GM19397 (cell line): ENCODE measurements around the gene FGB.
"Not testable (repeated sequence)": the region's sequence is repeated elsewhere in the genome, so short reads cannot be mapped to it uniquely, and the experiment has no call there.

Experiments
- ATAC-seq: cut with Tn5 transposase; IDR thresholded peaks from one replicate; pipeline ENCODE4 v1.9.1; 2021; ENCODE audit warnings: mild to moderate bottlenecking, moderate library complexity; ENCODE audit not compliant: unreplicated experiment

The FGB gene

DNA sequence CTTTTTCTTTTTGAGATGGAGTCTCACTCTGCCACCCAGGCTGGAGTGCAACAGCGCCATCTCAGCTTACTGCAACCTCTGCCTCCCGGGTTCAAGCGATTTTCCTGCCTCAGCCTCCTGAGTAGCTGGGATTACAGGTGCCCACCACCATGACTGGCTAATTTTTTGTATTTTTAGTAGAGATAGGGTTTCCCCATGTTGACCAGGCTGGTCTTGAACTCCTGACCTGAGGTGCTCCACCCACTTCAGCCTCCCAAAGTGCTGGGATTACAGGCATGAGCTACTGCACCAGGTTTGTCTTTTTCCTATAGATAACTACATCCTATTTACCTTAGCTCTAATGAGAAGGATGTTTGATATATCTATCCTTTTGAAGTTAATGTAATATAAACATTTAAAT, 31.5 kb downstream of the FGB start:
- ATAC-seq = not testable (repeated sequence)

DNA sequence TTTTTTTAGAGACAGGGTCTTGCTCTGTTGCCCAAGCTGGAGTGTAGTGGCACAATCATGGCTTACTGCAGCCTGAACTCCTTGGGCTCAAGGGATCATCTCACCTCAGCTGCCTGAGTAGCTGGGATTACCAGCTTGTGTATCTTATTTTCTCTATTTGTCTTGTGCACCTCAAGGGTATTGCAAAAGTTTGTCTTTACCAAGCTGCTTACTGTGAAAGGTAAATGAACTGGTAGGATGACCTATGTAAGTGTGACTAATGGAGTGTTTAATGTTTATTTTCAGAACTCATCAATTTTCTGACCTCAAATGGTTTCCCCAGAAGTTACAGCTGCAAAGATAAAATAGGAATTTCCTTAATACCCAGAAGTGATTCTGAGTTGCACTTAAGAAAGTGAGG, 33.0 kb downstream of the FGB start:
- no peak for ATAC-seq

DNA sequence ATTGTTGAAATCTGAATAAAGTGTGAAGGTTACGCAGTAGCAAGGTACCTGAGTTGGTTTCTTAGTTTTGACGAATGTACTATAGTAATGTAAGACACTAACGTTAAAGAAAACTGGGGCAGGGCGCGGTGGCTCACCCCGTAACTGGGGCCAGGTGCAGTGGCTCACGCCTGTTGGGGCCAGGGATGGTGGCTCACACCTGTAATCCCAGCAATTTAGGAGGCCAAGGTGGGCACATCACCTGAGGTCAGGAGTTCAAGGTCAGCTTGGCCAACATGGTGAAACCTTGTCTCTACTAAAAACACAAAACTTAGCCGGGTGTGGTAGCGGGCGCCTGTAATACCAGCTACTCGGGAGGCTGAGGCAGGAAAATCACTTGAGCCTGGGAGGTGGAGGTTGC, 34.5 kb downstream of the FGB start:
- ATAC-seq = not testable (repeated sequence)

DNA sequence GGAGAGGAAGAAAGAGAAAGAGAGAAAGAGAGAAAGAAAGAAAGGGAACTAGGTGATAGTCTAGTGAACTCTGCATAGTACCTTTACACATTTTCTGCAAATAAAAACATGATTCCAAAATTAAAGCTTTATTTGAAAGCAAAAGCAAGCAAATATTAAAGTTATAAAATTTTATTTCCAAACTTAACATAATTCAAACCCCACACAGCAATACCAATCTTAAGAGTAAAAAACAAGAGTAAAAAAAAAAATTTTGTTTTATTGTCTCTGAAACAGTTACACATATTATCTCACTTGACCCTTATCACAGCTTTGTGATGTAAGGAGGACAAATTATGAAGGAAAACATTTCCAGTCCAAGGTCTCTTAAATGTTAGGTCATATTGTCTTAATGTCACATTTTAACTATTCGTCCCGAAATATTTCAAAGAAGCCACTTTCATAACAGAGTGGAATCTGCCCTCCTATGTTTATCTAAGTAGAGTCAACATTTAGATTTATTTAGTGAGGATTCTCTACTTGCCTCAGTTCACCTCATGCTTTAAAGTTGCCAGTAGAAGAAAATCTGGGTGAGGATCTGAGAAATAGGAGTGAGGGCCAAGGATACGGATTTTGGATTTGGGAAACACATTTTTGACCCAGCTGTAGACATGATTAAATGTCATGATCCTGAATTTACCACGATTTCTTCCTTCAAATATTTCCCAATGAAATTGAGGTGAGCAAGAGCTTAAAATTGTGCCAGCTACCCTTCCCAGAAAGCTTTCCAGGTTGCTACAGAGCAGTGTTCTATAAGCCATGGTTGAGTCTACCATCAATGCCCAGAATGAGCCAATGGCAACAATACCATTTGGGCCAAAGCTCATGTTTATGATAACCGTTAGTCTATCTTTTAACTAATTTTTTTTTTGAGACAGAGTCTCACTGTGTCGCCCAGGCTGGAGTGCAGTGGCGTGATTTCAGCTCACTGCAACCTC, 35.3 kb downstream of the FGB start:
- ATAC-seq = no peak

DNA sequence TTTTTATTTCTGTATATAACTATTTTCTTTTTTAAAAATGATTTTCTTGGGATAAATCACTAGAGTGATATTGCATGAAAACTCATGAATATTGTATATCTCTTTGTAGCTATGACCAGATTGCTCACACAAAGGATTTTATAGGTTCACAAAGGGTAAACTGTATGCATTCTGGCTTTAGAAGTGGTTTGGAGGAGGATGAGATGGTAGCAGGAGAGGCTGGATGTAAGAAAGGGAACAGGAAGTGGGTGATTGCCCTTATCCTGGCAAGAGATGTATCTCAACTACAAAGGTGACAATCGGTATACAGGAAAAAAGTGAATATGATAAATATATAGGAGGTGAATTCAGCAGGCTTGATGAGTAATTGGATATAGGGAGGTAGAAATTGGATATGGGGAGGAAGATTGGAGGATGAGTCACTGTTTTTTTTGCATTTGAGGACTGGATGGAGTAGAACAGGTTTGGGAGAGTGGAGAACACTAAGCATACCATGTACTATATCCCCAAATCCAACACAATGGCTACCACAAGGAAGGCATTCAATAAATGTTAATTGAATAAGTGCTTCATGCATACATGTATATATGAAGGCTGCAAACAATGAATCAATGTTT, 39.7 kb downstream of the FGB start:
- ATAC-seq = no peak

DNA sequence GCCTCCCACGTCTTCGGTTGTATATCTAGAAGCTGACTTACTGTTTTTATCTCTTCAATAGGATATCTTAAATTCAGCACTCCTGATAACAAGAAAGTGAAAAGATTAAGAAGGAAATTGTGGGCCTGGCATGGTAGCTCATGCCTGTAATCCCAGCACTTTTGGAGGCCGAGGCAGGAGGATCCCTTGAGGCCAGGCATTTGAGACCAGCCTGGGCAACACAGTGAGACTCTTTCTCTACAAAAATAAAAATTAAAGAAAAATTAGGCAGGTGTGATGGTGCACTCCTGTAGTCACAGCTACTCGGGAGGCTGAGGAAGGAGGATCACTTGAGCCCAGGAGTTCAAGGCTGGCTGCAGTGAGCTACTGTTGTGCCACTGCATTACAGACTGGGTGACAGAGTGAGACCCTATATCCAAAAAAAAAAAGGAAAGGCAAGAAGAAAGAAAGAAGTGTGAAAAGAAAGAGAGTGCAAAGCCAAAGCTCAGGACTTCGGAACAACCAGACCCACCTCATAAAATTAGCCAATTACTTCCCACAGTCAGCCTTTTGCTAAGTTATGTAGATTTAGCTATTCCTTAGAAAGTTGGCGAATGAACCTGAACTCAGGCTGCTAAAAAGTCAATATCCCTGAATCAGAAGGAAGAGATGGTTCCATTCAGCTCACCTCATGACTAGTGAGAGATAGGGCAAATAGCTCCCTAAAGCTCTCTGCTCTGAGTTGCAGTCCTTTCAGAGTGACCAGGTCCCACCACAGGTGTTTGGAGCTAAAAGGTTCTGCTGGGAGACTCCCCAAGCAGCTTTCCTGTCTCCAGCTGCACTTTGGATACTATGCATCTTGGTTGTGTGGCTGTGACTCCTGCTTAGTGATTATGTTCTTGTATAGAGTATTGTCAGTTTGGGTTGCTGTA, 40.5 kb downstream of the FGB start:
- no peak for ATAC-seq

DNA sequence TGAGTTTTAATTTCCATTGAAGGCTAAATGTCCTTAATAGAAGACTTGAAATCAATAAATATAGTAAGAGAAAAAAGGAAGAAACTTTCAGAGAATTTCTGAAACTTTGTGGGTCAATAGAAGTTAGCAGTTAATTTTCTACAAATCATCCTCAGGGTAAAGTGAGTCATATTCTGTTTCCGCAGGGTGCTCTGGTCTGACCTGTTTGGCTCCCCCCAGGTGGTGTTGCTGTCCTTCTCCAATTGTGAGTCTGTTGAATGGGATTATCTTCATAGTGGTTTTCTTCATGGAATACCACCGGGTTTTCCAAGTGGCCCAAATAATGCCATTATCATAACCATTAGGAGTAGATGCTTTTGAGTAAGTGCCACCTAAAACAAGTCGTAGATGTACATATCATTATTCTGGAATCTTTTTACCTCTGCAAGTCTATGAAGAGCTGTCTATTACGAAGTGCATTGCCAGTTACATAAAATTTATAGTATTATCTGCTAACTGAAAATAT, 41.9 kb downstream of the FGB start:
- ATAC-seq = no peak

DNA sequence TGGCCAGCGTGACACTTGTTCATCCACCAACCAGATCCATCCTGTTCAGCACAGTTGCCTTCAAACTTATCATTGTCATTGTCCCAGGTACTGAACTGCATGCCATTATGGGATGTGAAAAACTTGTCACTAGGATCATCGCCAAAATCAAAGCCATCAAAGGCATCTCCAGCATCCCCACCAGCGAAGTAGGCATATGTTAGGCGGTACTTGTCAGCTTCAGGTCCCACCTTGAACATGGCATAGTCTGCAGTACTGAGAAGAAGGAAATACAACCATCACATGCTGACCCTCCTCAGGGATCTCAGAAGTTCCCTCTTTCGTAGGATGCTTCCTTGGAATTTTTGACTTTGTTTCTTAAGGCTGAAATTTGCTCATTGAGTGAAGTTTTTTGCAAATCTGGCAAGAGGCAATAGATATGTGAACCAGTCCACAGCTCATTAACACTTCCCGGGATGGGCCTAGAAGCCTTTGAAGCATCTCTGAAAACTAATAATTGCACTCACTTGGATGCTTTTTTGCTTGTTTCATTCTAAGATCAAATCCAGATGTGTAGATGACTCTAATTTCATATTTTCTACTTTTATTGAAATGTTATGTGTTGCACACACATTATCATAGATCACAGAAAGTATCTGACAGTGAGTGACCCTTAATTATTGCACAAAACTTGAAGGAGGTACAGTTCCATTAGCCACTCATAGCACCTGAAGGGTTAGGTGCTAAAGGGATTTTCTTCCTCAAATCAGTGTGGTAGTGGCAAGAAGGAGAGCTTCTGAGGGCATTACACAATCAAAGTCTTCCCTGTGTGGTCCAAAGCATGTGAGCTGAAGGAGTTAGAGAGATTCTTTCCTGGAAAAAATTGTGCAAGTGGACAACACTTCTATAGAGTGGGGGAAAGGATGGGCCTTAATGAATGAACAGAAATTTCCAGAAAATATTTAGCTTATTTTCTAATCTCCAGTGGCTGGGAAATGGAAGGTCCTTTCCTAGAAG, 44.2 kb downstream of the FGB start:
- no peak for ATAC-seq

DNA sequence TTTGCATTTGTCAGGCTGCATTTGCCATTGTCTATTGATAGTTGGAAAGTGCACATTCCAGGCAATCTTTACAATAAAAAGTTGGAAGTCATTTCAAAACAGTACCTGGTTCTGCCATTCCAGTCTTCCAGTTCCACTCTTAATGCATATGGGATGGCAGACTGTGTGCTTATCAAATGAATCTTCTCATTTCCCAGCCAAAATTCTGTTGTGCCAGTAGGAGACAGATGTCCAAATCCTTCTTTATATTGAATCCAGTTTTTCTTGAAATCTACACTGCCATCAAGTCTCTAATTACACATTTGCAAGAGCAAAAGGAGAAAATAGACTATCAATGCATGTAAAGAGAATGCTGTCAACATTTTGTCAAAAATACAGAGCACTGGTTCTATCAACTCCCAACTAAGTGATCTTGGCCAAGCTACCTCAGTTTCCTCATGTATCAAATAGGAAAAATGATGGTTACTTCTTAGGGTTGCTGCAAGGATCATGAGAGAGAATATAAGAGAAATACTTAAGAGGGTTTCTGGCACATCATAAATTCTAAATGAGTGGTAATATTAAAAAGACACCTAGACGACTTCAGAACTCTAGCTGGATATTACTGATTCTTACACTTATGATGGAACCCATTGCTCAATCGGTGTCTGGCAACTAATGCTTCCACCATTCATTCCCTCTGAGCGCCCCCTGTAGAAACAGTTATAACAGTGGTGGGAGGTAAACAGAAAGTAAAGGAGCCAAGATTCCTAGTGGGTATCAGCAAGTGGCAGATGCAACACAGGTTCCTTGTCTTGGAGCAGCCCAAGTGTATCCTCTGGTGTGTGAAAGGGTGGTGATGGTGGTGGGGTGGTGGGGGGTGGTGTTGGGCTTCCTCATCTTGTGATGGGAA, 45.8 kb downstream of the FGB start:
- ATAC-seq = no peak

DNA sequence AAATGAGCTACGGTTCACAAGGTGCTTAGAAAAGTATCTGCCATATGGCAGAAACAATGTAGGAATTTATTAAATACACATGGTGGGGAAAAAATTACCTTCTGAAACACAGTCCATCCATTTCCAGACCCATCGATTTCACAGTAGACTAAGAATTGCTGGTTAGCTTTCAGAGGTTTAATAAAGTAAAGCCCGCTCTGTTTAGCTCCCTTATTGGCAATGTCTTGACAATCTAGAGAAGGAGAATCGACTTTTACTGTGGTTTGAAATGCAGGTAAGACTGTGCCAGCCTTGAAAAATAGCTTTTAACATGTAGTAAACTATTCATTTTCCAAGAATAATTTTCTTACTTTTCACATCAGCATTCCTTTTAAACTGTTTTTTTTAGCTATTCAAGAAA, 46.7 kb downstream of the FGB start:
- no peak for ATAC-seq

DNA sequence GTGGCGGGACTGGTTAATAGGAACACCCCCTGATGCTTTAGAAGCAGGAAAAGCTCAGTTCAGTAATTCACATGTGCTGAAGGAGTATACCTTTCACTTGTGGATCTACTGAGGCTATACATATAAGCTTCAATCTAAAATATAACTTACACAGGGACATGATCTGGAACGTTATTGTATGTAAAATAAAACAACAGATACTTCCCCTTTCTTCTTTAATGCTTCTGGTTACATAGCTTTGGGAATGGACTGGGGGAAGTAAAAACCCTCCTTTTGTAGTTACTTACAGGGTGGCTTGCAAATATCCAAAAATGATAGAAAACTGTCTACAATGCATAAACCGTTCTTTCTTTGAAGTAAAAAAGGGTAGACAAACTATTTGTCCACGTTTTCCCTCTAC, 47.8 kb downstream of the FGB start:
- no peak for ATAC-seq

DNA sequence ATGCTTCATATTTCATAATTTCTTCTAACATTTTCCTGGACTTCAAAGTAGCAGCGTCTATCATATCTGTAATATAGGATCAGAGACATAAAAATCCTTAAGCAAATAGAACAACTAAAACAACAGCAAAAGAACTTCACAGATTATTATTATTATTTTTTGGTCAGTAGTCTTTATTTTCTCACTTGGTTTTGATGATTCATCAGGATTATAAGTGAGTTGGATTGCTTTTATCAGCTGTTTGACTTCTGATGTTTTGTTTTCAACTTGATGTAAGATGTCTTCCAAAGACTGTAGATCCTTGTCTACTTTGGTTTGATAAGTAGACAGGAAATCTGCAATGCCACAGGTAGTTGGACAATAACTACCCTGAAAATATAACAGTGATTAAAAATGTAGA, 49.0 kb downstream of the FGB start:
- ATAC-seq = no peak

DNA sequence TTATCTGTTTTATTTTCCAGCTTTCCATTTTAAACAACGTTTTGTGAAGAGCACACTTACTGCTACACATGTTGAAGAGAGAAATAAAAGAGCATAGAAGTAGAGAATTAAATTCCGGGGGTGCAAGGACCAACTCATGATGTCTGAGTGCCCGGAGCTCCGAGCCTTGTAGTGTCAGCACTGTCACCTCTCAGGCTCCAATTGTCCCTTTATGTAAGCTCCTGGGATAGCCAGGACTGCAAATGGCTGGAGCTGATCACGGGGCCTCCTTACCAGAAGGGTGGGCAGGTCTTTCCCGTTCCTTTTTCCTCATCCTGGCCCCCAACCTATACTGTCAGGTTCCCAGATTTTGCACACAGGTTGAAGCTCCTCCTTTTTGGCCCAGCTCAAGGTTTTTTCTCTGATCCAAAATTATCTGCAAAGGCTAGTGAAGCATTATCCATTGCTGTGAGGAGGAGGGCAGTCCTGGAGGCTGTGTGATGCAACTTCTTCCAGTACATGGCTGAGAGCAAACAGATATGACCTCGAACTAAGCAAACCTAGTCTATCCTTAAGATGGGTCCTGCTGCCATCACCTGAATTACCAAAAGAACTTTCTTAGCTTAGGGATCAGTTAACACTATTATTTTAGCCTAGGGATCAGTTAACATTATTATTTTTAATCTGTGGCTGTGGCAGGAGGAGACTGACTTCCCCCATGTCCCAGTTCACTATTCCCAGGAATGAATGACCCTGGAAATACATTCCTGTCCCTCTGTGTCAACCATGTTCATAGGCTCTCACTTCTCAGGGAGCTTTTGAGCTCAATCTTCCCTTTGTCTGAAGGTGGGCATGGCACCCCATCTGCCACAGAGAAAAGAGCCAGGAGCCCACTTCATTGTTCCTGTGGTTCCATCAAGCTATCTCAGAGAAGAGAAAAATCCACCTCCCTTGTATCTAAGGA, 49.9 kb downstream of the FGB start, which contains the start of gene FGG:
FGG (minus strand) TSS at position 185 of the 943 bp plus-strand sequence; CDS start at position 138, 47 bp downstream.
- no peak for ATAC-seq

DNA sequence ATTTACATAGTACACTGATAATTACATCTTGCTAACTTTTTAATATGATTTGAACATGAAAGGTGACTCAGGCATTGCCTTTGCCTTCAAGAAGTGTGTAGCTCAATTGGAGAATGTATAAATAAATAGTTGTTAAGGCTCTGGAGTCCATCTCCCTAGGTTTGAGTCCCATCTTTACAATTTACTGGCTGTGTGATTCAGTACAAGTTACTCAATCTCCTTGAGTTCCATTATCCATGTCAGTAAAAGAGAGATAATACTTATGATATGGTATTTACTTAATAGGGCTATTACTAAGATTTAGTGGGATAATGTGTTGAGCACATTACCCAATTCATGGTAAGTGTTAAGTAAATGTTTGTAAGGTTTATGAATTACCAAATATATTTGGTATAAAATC, 51.5 kb downstream of the FGB start:
- ATAC-seq = no peak

DNA sequence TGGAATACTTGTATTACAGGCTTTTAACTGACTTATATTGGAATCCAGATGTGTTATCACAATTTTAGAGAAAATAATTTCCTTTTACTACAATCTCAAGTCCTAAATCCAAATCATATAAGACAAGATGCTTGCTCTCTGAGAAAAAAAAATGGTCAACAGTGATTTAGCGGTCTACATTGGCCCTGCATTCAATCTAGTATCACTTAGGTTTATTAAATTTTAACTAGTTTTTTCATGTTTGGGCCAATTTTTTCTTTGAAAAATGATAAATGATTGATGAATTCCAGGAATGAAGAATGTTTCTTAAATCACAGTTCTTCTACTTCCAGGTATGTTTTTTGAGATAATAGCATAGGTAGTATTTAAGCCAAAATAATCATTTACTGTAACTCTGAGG, 52.4 kb downstream of the FGB start:
- no peak for ATAC-seq

DNA sequence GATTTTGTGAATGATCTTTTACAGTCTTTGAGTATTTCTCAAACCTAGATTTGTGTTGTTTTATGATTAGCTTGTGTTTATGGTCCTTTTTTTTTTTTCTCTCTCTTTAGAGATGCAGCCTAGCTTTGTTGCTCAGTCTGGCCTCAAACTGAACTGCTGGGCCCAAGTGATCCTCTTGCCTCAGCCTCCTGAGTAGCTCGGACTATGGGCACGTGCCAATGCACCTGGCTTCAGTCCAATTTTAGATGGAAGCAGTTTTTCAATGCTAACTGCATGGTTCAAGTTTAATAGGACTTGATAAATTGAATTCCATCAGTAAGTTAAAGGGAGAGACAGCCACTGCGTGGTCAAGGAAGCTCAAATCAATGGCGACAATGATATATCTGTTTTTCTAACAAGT, 53.5 kb downstream of the FGB start:
- ATAC-seq = no peak

DNA sequence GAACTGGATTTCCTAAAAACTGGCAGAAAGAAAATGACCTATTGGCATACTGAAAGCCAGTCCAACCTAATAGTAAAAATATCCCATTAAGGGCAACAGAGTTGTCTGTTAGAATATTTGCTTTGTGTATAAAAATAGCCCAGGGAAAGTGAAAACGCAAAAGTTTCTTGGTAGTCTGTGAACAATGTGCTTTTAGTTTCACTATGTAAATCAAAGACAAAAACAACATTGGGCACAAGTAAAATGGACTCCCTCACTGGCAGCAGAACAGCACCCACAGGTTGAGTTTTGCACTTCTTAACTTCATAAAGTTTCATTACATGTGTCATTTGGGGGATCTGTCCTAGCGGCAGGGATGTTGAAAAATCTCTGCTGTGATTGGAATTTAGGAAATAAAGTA, 53.9 kb downstream of the FGB start:
- peak; percentile 83 for ATAC-seq
